Measurements from ENCODE around the gene REEP1. TPM values are rescaled to one million over a fixed set of nuclear protein-coding genes. Genes with fewer than 3 reads are reported as not detected.

The REEP1 gene
- polyA plus RNA-seq, 1 donor: 36.9 TPM

- Histone ChIP-seq H3K36me3 (ENCODE audit: control insufficient read depth, insufficient read depth, low read length) (peaks cover 7% of the 10 kb centered on the region), H3K27me3 (ENCODE audit: control insufficient read depth, insufficient read depth, low read length) (no peaks in the 10 kb centered on the region), H3K4me3 (ENCODE audit: low read length) (no peak overlapping the region), H3K9me3 (ENCODE audit: control insufficient read depth, low read depth, low read length) (no peaks in the 10 kb centered on the region), H3K4me1 (ENCODE audit: control insufficient read depth, insufficient read depth, low read length) (peaks cover 10% of the 10 kb centered on the region), H3K27ac (ENCODE audit: low read length) (no peak overlapping the region)
- 96% methylated on average over 5 of the region's 7 CpGs for WGBS (ENCODE audit: insufficient coverage, low lambda C conversion rate)
- DNase-seq: no peak
These were observed 147.5 kb downstream of the REEP1 start for GRCh38 chr2:86189782-86190416.

DNA sequence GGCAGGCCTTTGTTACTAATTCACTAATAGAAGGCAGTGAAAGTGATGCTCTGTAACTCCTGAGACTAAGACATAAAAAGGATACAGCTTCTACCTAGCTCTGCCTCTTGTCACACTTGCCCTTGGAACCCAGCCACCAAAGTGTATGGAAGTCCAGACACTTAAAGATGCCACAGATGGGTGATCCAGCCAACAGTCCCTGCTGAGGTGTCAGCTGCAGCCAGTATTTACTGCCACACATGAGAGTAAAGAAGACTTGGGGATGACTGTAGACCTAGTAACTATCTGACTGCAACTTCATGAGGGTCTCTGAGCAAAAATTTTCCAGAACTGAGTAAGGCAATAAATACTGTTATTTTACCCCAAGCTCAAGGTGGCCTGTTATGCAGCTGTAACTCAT lies 151.0 kb downstream of the REEP1 start:
- DNase-seq: no peak
- H3K4me3 ChIP-seq (ENCODE audit: low read length): no peak overlapping the region

DNA sequence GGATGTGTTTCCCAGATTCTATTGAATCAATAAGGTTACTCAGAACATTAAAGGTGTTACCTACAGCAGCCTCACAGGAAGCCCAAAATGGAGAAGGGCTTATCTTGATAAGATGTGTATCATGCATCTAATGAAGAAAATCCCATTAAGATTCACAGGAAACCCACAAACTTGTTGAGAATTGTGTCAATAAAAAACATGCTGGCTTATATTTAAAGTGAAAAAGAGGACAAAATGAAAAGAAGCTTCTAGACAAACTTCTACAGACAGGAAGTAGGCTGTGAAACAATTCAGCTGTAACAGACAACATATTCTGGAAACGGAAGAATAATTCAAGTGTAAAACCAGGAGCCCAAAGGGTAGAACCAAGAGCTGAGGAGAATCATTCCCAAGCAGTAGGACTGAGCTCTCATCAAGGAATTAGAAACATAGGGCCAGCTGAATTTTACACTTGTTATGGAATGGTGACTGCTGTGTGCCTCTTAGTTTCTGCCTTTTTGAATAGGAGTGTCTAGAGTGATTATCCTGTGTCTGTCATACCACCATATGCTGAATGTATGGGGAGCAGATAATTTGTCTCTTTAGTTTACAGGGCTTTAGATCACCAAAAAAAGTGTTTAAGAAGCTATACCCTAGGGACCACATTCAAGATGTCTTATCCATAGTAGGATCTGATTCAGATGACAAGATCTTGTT lies 151.8 kb downstream of the REEP1 start:
- H3K27me3 ChIP-seq (ENCODE audit: control insufficient read depth, insufficient read depth, low read length): no peaks in the 10 kb centered on the region
- no peak overlapping the region for H3K4me3 ChIP-seq (ENCODE audit: low read length)
- H3K9me3 ChIP-seq (ENCODE audit: control insufficient read depth, low read depth, low read length): no peaks in the 10 kb centered on the region
- WGBS (ENCODE audit: insufficient coverage, low lambda C conversion rate): no CpG with 5 or more reads among the region's 1 CpG
- H3K27ac ChIP-seq (ENCODE audit: low read length): no peak overlapping the region
- H3K4me1 ChIP-seq (ENCODE audit: control insufficient read depth, insufficient read depth, low read length): no peaks in the 10 kb centered on the region
- peaks cover 11% of the 10 kb centered on the region for H3K36me3 ChIP-seq (ENCODE audit: control insufficient read depth, insufficient read depth, low read length)
- DNase-seq: no peak

More for the DNA sequence above, 151.0 kb downstream of the REEP1 start:
- Histone ChIP-seq H3K27me3 (ENCODE audit: control insufficient read depth, insufficient read depth, low read length) (no peaks in the 10 kb centered on the region), H3K4me1 (ENCODE audit: control insufficient read depth, insufficient read depth, low read length) (no peaks in the 10 kb centered on the region), H3K36me3 (ENCODE audit: control insufficient read depth, insufficient read depth, low read length) (peaks cover 7% of the 10 kb centered on the region), H3K27ac (ENCODE audit: low read length) (no peak overlapping the region), H3K9me3 (ENCODE audit: control insufficient read depth, low read depth, low read length) (no peaks in the 10 kb centered on the region)

DNA sequence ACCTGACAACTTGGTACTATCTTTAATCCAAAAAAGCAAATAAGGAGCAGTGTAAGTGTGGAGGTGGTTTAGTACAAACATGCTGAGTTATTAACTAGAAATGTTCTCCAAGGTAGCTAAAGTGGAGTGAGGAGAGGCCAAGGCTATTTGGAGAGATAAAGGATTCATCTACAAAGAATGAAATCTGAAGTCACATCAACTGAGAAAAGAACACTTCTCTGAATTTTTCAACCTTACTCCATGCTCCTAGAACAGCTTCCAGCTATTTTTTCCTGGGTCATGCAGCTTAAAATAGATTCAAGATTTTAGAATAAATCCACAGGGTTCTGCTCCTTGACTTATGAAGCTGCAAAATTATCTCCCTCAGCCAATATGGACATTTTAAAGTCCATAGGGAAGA lies 160.8 kb downstream of the REEP1 start:
- DNase-seq: no peak
- Histone ChIP-seq H3K36me3 (ENCODE audit: control insufficient read depth, insufficient read depth, low read length) (peaks cover 42% of the 10 kb centered on the region), H3K4me1 (ENCODE audit: control insufficient read depth, insufficient read depth, low read length) (no peaks in the 10 kb centered on the region), H3K27ac (ENCODE audit: low read length) (no peak overlapping the region), H3K9me3 (ENCODE audit: control insufficient read depth, low read depth, low read length) (no peaks in the 10 kb centered on the region), H3K27me3 (ENCODE audit: control insufficient read depth, insufficient read depth, low read length) (no peaks in the 10 kb centered on the region), H3K4me3 (ENCODE audit: low read length) (no peak overlapping the region)

DNA sequence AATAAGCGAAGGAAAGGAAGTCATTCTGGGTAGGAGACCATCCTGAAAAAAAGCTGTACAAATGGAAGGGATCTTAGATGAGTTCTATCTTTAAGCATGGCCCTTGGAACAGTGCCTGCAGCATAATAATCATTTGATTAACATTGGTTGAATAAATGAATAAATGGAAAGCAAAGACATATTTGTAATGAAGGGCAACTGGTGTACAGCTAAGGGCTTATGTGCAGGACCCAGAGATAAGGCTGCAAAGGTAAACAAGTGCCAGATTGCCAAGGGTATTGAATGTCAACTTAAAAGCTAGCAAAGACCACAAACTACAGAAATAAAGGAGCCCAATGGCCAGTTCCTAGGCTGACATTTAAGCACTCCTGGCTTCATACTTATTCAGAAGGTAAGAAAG lies 161.6 kb downstream of the REEP1 start:
- peaks cover 38% of the 10 kb centered on the region for H3K36me3 ChIP-seq (ENCODE audit: control insufficient read depth, insufficient read depth, low read length)
- no peaks in the 10 kb centered on the region for H3K4me1 ChIP-seq (ENCODE audit: control insufficient read depth, insufficient read depth, low read length)
- no CpG with 5 or more reads among the region's 1 CpG for WGBS (ENCODE audit: insufficient coverage, low lambda C conversion rate)
- no peaks in the 10 kb centered on the region for H3K9me3 ChIP-seq (ENCODE audit: control insufficient read depth, low read depth, low read length)
- DNase-seq: no peak
- no peak overlapping the region for H3K4me3 ChIP-seq (ENCODE audit: low read length)
- H3K27ac ChIP-seq (ENCODE audit: low read length): no peak overlapping the region
- H3K27me3 ChIP-seq (ENCODE audit: control insufficient read depth, insufficient read depth, low read length): no peaks in the 10 kb centered on the region

- H3K36me3 ChIP-seq (ENCODE audit: control insufficient read depth, insufficient read depth, low read length): peaks cover 43% of the 10 kb centered on the region
- no peaks in the 10 kb centered on the region for H3K4me1 ChIP-seq (ENCODE audit: control insufficient read depth, insufficient read depth, low read length)
- DNase-seq: no peak
- H3K27me3 ChIP-seq (ENCODE audit: control insufficient read depth, insufficient read depth, low read length): no peaks in the 10 kb centered on the region
- H3K27ac ChIP-seq (ENCODE audit: low read length): no peak overlapping the region
- no peak overlapping the region for H3K4me3 ChIP-seq (ENCODE audit: low read length)
- no peaks in the 10 kb centered on the region for H3K9me3 ChIP-seq (ENCODE audit: control insufficient read depth, low read depth, low read length)
- 84% methylated on average over 2 of the region's 2 CpGs for WGBS (ENCODE audit: insufficient coverage, low lambda C conversion rate)
These were observed 163.0 kb downstream of the REEP1 start for GRCh38 chr2:86174445-86174844.

DNA sequence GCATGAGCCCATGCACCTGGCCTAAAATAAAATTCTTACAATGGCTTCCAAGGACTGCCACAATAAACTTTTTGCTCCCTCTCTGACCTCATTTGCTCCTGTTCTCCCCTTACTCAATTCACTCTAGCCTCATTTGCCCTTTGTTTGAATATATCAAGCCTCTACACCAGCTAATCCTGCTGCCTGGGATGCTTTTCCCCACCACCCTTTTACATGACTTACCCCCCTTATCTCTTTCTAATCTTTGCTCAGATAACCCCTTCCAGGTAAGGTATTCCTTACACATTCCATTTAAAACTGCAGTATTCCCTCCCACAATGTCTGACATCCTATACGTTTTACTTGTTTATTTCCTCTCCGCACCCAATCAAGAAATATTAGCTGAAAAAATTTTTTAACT lies 164.8 kb downstream of the REEP1 start:
- no peak overlapping the region for H3K4me3 ChIP-seq (ENCODE audit: low read length)
- no peaks in the 10 kb centered on the region for H3K9me3 ChIP-seq (ENCODE audit: control insufficient read depth, low read depth, low read length)
- DNase-seq: no peak
- H3K4me1 ChIP-seq (ENCODE audit: control insufficient read depth, insufficient read depth, low read length): no peaks in the 10 kb centered on the region
- 95% methylated on average over 2 of the region's 2 CpGs for WGBS (ENCODE audit: insufficient coverage, low lambda C conversion rate)
- H3K27me3 ChIP-seq (ENCODE audit: control insufficient read depth, insufficient read depth, low read length): no peaks in the 10 kb centered on the region
- H3K27ac ChIP-seq (ENCODE audit: low read length): no peak overlapping the region
- peaks cover 36% of the 10 kb centered on the region for H3K36me3 ChIP-seq (ENCODE audit: control insufficient read depth, insufficient read depth, low read length)

DNA sequence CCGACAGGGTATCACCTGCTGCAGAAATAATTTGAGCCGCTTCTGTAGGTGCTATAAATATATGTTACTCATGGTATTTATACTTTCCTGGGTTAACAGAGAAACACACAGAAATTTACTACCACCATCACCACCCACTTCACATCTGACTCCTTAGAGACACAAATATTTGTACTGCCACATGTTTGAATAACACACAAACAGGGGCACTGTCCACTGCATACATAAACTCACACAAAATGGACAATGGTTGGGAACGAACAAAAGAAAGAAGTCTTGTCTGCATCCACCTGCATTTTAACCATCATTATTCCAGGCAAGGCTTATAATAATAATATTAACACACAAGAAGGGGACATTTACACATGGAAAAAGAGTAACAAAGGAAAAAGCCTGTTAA lies 166.1 kb downstream of the REEP1 start:
- no CpG with 5 or more reads among the region's 3 CpGs for WGBS (ENCODE audit: insufficient coverage, low lambda C conversion rate)
- no peak for DNase-seq
- peaks cover 32% of the 10 kb centered on the region for H3K36me3 ChIP-seq (ENCODE audit: control insufficient read depth, insufficient read depth, low read length)
- no peak overlapping the region for H3K4me3 ChIP-seq (ENCODE audit: low read length)
- no peaks in the 10 kb centered on the region for H3K4me1 ChIP-seq (ENCODE audit: control insufficient read depth, insufficient read depth, low read length)
- H3K27ac ChIP-seq (ENCODE audit: low read length): no peak overlapping the region
- no peaks in the 10 kb centered on the region for H3K9me3 ChIP-seq (ENCODE audit: control insufficient read depth, low read depth, low read length)
- H3K27me3 ChIP-seq (ENCODE audit: control insufficient read depth, insufficient read depth, low read length): no peaks in the 10 kb centered on the region

DNA sequence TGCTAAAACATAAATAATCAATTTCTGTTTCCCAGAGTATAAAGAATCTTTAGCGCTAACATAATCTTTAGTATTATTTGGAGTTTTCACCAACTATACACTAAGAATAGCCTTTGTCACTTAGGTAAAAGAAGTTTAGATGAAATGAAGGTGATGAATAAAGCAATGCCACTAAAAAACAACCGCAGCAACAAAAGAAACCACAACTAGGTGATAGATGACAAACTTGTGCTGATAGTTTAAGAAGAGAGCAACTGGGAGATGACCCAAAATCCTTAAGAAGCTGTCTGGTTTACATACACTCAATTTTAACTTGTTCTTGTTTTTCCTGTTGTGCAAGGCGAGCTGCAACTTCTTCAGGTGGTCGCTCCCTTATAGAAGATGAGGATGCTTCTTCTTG lies 167.0 kb downstream of the REEP1 start:
- no peak for DNase-seq
- 94% methylated on average over 2 of the region's 4 CpGs for WGBS (ENCODE audit: insufficient coverage, low lambda C conversion rate)
- H3K9me3 ChIP-seq (ENCODE audit: control insufficient read depth, low read depth, low read length): no peaks in the 10 kb centered on the region
- H3K4me1 ChIP-seq (ENCODE audit: control insufficient read depth, insufficient read depth, low read length): no peaks in the 10 kb centered on the region
- H3K27ac ChIP-seq (ENCODE audit: low read length): no peak overlapping the region
- no peak overlapping the region for H3K4me3 ChIP-seq (ENCODE audit: low read length)
- H3K36me3 ChIP-seq (ENCODE audit: control insufficient read depth, insufficient read depth, low read length): peaks cover 30% of the 10 kb centered on the region
- no peaks in the 10 kb centered on the region for H3K27me3 ChIP-seq (ENCODE audit: control insufficient read depth, insufficient read depth, low read length)
